MM.1S (cell line): Measurements from ENCODE around the gene PLCB1.

ENCODE experiments used
- DNase-seq: peaks from one replicate; pipeline ENCODE4 v3.0.0-alpha.2; 2015
- H2AFZ ChIP-seq: fragments of 300-600 bp; sonication (generic); 2 replicates; pipeline ENCODE4 v1.6.0; 2016; ENCODE audit warnings: antibody characterized with exemption, low read length
- H3F3A ChIP-seq: fragments of 300-600 bp; sonication (generic); 2 replicates; pipeline ENCODE4 v1.6.1; 2016; ENCODE audit warnings: mild to moderate bottlenecking, antibody characterized with exemption, low read length, moderate library complexity, mixed read lengths; ENCODE audit not compliant: insufficient read depth
- H3K27ac ChIP-seq: fragments of 300-600 bp; sonication (generic); 2 replicates; pipeline ENCODE4 v1.5.1; 2016; ENCODE audit warnings: mild to moderate bottlenecking, low read length
- H3K27me3 ChIP-seq: fragments of 300-600 bp; sonication (generic); replicated peaks from 2 replicates; pipeline ENCODE4 v1.6.0; 2016; ENCODE audit warnings: low read length; ENCODE audit not compliant: insufficient read depth
- H3K36me3 ChIP-seq: fragments of 300-600 bp; sonication (generic); replicated peaks from 2 replicates; pipeline ENCODE4 v1.6.1; 2016; ENCODE audit warnings: mild to moderate bottlenecking, low read length, mixed read lengths; ENCODE audit not compliant: insufficient read depth
- H3K4me1 ChIP-seq: fragments of 300-600 bp; sonication (generic); 2 replicates; pipeline ENCODE4 v1.6.1; 2016; ENCODE audit warnings: low read length, mixed read lengths
- H3K4me2 ChIP-seq: fragments of 300-600 bp; sonication (generic); 2 replicates; pipeline ENCODE4 v1.6.0; 2016; ENCODE audit warnings: low read depth, low read length
- H3K4me3 ChIP-seq: fragments of 300-600 bp; sonication (generic); 2 replicates; pipeline ENCODE4 v1.5.1; 2016; ENCODE audit warnings: low read length, mixed read lengths
- H3K79me2 ChIP-seq: fragments of 300-600 bp; sonication (generic); 2 replicates; pipeline ENCODE4 v1.6.1; 2016; ENCODE audit warnings: mixed run types, low read length, mixed read lengths
- H3K9ac ChIP-seq: fragments of 300-600 bp; sonication (generic); 2 replicates; pipeline ENCODE4 v1.6.1; 2016; ENCODE audit warnings: low read length, mixed read lengths
- H3K9me2 ChIP-seq: fragments of 300-600 bp; sonication (generic); replicated peaks from 2 replicates; pipeline ENCODE4 v1.6.1; 2016; ENCODE audit warnings: mild to moderate bottlenecking, low read length, mixed read lengths; ENCODE audit not compliant: insufficient read depth
- H3K9me3 ChIP-seq: fragments of 300-600 bp; sonication (generic); replicated peaks from 2 replicates; pipeline ENCODE4 v1.6.1; 2016; ENCODE audit warnings: mild to moderate bottlenecking, low read length, mixed read lengths; ENCODE audit not compliant: insufficient read depth
- H4K20me1 ChIP-seq: fragments of 300-600 bp; sonication (generic); 2 replicates; pipeline ENCODE4 v1.6.1; 2016; ENCODE audit warnings: mild to moderate bottlenecking, low read length, moderate library complexity, mixed read lengths; ENCODE audit not compliant: insufficient read depth
- EZH2 ChIP-seq: fragments of 300-600 bp; sonication (generic); optimal IDR thresholded peaks from 2 replicates; pipeline ENCODE3; 2017; ENCODE audit warnings: low read depth, mild to moderate bottlenecking, antibody characterized with exemption, low read length, mixed read lengths
- EZH2phosphoT487 ChIP-seq: fragments of 300-600 bp; sonication (generic); IDR thresholded peaks from 2 replicates; pipeline ENCODE4 v1.6.1; 2018; ENCODE audit warnings: antibody characterized with exemption, low read length
- TF ChIP-seq, protein P1 (sequence below): fragments of 300-600 bp; sonication (generic); IDR thresholded peaks from 2 replicates; pipeline ENCODE4 v1.5.1; 2016; ENCODE audit warnings: antibody characterized with exemption, low read length, mixed read lengths

Gene PLCB1

DNA sequence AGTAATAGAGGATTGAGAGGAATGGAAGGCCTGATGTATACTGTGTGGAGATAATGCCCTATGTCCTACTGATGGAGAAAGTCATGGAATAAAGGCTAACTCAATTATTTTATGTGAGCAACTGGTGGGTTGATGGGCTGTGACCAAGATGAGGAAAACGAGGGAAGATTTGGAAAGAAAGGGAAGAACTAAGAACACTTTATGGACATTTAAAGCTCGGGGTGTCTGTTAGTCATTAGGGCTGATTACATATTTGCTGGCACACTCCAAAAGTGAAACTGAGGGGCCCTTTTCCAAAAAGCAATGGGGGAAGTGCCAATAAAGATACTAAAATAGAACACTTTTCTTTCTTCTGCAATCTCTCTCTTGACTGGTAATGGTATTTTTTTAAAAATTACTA, 439.5 kb downstream of the PLCB1 start:
- Histone ChIP-seq H3K79me2 (no peaks in the 10 kb centered on the region), H3K4me1 (no peaks in the 10 kb centered on the region), H3K4me3 (no peak overlapping the region), H3K9me2 (no peaks in the 10 kb centered on the region), H3K36me3 (no peaks in the 10 kb centered on the region), H2AFZ (no peak overlapping the region), H3K27me3 (no peaks in the 10 kb centered on the region), H4K20me1 (no peaks in the 10 kb centered on the region), H3F3A (no peaks in the 10 kb centered on the region), H3K27ac (no peak overlapping the region), H3K9me3 (no peaks in the 10 kb centered on the region), H3K4me2 (no peak overlapping the region), H3K9ac (no peak overlapping the region)
- TF ChIP-seq EZH2 = no peak
- TF ChIP-seq EZH2phosphoT487 = no peak
- TF ChIP-seq, protein P1, sequence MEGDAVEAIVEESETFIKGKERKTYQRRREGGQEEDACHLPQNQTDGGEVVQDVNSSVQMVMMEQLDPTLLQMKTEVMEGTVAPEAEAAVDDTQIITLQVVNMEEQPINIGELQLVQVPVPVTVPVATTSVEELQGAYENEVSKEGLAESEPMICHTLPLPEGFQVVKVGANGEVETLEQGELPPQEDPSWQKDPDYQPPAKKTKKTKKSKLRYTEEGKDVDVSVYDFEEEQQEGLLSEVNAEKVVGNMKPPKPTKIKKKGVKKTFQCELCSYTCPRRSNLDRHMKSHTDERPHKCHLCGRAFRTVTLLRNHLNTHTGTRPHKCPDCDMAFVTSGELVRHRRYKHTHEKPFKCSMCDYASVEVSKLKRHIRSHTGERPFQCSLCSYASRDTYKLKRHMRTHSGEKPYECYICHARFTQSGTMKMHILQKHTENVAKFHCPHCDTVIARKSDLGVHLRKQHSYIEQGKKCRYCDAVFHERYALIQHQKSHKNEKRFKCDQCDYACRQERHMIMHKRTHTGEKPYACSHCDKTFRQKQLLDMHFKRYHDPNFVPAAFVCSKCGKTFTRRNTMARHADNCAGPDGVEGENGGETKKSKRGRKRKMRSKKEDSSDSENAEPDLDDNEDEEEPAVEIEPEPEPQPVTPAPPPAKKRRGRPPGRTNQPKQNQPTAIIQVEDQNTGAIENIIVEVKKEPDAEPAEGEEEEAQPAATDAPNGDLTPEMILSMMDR = no peak
- no peak for DNase-seq

DNA sequence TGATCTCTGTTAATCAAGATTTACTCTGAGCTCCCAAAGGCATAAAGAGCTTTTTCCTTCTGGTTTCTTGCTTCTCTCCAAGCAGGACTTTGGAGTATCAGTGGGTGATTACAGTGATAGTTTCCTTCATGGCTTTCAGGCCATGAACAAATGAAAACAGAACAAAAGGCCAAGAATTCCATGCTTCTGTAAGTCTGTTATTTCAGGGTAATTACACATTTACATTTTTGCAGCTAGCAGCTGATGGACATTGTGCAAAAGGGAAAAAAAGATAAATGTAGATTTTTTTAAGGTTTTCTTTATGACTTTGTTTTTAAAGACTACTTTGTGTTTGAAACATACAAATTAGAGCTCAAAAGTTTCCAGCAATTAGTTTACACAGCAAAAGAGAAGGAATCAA, 441.6 kb downstream of the PLCB1 start:
- Histone ChIP-seq H3K9me3 (no peaks in the 10 kb centered on the region), H3K4me3 (no peak overlapping the region), H4K20me1 (no peaks in the 10 kb centered on the region), H3K36me3 (no peaks in the 10 kb centered on the region), H3K4me1 (no peaks in the 10 kb centered on the region), H3F3A (no peaks in the 10 kb centered on the region), H2AFZ (no peak overlapping the region), H3K27ac (no peak overlapping the region), H3K27me3 (no peaks in the 10 kb centered on the region), H3K9me2 (no peaks in the 10 kb centered on the region), H3K9ac (no peak overlapping the region), H3K4me2 (no peak overlapping the region), H3K79me2 (no peaks in the 10 kb centered on the region)
- no peak for DNase-seq
- TF ChIP-seq, protein P1 = no peak
- TF ChIP-seq EZH2phosphoT487 (no peak), EZH2 (no peak)

DNA sequence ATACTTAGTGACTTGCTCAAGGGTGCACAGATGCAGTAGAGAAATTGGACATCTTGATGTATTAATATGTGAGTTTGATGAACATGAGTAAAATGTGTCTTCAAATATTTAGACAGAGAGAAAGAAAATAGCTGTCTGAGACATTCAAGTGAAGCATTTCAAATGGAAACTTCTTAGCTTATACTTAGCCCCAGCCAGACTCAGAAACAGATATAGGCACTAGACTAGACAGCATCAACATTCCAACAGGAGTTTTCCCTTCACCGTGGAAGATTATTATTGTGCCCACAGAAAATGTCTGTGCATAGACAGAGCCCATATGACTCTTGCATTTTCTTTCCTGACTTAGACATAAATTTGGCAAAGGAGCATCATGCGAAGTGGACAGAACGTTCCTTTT, 443.0 kb downstream of the PLCB1 start:
- H3K36me3 ChIP-seq = no peaks in the 10 kb centered on the region
- H3F3A ChIP-seq = no peaks in the 10 kb centered on the region
- H3K27me3 ChIP-seq = no peaks in the 10 kb centered on the region
- no peaks in the 10 kb centered on the region for H3K9me2 ChIP-seq
- H3K4me1 ChIP-seq = no peaks in the 10 kb centered on the region
- no peak overlapping the region for H3K9ac ChIP-seq
- TF ChIP-seq EZH2phosphoT487 (no peak), EZH2 (no peak)
- TF ChIP-seq, protein P1 = no peak
- no peak overlapping the region for H3K4me2 ChIP-seq
- no peak for DNase-seq
- H2AFZ ChIP-seq = no peak overlapping the region
- no peaks in the 10 kb centered on the region for H3K79me2 ChIP-seq
- no peak overlapping the region for H3K27ac ChIP-seq
- H4K20me1 ChIP-seq = no peaks in the 10 kb centered on the region
- H3K4me3 ChIP-seq = no peak overlapping the region
- H3K9me3 ChIP-seq = no peaks in the 10 kb centered on the region
